Retinal pigment epithelial cell (primary cell): ENCODE data around the gene UBASH3B.

Experiments used
- DNase-seq: peaks from one replicate; pipeline ENCODE4 v3.0.0-alpha.2; 2010; ENCODE audit warnings: low read depth
- H3K4me3 ChIP-seq: 2 replicates; pipeline ENCODE4 v1.5.1; 2011; ENCODE audit warnings: mild to moderate bottlenecking, low read length, control low read depth, moderate library complexity
- TF ChIP-seq, protein P1 (sequence below): conservative IDR thresholded peaks from 2 replicates; pipeline ENCODE4 v1.5.1; 2011; ENCODE audit warnings: low read depth, low read length, control low read depth, inconsistent platforms

Gene UBASH3B

GRCh38 chr11:122686111-122686510 lies 30.6 kb downstream of the UBASH3B start:
- no peak overlapping the region for H3K4me3 ChIP-seq
- DNase-seq, result no peak
- TF ChIP-seq, protein P1, sequence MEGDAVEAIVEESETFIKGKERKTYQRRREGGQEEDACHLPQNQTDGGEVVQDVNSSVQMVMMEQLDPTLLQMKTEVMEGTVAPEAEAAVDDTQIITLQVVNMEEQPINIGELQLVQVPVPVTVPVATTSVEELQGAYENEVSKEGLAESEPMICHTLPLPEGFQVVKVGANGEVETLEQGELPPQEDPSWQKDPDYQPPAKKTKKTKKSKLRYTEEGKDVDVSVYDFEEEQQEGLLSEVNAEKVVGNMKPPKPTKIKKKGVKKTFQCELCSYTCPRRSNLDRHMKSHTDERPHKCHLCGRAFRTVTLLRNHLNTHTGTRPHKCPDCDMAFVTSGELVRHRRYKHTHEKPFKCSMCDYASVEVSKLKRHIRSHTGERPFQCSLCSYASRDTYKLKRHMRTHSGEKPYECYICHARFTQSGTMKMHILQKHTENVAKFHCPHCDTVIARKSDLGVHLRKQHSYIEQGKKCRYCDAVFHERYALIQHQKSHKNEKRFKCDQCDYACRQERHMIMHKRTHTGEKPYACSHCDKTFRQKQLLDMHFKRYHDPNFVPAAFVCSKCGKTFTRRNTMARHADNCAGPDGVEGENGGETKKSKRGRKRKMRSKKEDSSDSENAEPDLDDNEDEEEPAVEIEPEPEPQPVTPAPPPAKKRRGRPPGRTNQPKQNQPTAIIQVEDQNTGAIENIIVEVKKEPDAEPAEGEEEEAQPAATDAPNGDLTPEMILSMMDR, result no peak

DNA sequence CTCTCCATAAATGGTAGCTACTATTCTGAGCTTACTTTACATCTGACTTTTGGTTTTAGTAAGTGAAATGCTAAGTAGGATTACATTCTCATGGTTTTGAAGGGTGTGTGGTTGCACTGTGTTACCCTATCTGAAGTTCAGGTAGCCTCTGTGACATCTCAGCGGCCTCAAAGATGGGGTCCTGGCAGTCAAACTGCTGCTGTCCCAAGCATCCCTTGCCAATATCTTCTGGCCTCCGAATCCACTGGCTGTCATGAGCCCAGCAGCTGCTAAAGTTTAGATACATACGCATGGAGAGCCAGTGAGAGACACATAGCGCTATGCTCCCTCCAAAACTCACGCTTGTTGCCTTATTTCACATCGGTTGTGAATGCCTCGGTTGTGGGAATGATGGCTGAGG lies 34.9 kb downstream of the UBASH3B start:
- H3K4me3 ChIP-seq, result no peak overlapping the region
- TF ChIP-seq, protein P1, result no peak

DNA sequence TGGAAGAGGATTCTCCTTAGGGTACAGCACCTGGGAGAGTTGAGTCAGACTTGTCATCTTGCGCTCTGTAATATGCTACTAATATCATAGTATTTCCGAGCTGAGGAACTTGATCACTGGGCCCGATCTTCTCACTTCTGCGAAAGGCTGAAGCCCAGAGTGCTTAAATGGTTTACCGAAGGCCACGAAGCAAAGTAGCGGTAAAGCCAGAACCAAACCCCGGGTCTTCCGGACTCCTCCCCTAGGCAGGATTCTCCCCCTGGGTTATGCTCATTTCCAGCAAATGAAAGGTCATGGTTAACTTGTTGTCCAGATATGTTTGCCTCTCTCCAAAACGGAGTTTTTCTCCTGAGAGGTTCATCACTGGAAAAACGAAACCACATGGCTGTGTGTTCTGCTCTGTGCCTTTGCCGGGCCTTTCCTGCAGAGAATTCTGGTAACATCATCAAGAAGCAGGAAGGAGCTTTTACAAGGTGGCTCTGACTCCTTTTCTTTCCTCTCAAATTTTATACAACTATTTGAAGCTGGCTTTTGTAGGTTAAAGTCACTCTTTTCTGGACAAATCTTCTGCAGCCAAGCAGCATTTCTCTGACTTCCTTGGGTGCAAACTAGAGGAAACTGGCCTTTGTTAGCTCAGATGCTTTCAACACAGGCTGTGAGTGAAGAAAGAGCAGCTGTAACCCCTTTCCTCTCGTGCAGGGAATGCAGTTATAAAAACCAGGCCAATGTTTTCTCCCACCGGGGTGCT lies 35.5 kb downstream of the UBASH3B start:
- no peak for DNase-seq
- TF ChIP-seq, protein P1, result no peak
- H3K4me3 ChIP-seq, result no peak overlapping the region

More for the DNA sequence above, 34.9 kb downstream of the UBASH3B start:
- DNase-seq, result no peak

DNA sequence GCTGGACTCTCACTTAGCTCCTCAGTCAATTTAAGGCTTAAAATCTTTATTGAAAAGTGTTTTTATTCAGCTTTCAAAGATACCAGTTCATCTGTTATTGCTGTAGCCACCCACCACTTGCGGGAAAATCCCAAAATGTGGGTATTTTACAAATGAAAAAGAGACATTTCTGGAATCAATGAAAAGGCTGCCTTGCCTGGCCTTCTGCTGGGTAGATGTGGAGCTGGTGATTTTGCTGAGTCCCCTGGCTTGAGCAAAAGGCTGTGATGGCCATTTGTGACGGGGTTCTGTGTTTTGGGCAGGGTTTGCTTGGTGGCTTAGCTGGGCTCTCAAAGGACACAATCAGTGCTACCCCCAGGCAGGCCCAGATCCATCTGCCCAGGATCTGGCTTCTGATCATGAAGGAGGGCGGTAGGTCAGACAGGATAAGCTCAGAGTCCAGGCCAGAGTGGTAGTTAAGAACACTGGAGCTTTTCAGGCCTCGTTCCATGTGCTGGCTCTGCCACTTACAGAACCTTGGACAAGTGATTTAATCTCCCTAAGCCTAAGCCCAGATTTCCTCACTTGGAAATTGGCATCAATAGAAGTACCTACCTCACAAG lies 36.1 kb downstream of the UBASH3B start:
- TF ChIP-seq, protein P1, result no peak
- H3K4me3 ChIP-seq, result no peak overlapping the region
- no peak for DNase-seq

- no peak overlapping the region for H3K4me3 ChIP-seq
- TF ChIP-seq, protein P1, result no peak
- no peak for DNase-seq
Observed at GRCh38 chr11:122692444-122692843, 36.9 kb downstream of the UBASH3B start.

DNA sequence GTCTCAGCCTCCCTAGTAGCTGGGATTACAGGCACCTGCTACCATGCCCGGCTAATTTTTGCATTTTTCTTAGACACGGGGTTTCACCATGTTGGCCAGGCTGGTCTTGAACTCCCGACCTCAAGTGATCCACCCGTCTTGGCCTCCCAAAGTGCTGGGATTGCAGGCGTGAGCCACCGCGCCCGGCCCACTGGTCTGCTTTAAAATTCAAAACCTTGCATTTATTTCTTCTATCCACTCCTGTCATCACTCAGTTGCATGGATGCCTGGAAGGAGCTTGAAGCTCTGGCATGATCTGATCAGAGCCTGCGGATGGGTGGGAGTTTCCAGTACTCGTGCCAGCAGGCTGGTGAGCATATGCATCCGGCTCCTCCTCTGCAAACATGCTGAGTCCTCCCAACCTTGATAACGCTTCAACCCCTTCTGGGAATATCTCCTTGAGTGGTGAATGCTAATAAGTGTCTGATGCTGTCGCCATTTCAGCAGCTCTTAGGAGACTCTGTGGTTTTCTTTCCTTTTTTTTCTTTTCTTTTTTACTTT lies 39.6 kb downstream of the UBASH3B start:
- TF ChIP-seq, protein P1, result no peak

More for the DNA sequence above, 39.6 kb downstream of the UBASH3B start:
- DNase-seq, result no peak
- H3K4me3 ChIP-seq, result no peak overlapping the region
